HFF-Myc (cell line): ENCODE results near the gene DTX4.

ENCODE experiments used
- DNase-seq: peaks from one replicate; pipeline ENCODE4 v3.0.0-alpha.2; 2011; ENCODE audit warnings: low read depth; ENCODE audit errors: extremely low read depth
- H3K4me3 ChIP-seq: replicated peaks from 2 replicates; pipeline ENCODE4 v1.5.1; 2011; ENCODE audit warnings: low read depth, mild to moderate bottlenecking, control low read depth, low read length
- TF ChIP-seq, protein P1 (sequence below): IDR thresholded peaks from 2 replicates; pipeline ENCODE4 v1.5.1; 2012; ENCODE audit warnings: mild to moderate bottlenecking, low read depth, low read length, control low read depth; ENCODE audit errors: missing control alignments

DTX4 gene

DNA sequence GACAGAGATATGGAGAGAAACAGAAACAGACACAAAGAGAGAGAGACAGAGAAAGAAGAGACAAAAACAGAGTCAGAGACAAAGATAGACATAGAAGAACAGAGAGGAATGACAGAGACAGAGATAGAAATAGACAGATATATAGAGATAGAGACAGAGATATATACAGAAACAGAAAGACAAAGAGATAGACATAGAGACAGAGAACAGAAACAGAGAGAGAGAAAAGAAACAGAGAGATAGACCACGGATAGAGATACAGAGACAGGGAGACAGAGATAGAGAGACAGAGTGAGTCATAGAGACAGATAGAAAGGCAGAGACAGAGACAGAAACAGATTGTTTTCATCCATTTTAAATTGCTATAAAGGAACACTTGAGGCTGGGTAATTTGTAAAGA is 53.1 kb downstream of the DTX4 start:
- TF ChIP-seq, protein P1, sequence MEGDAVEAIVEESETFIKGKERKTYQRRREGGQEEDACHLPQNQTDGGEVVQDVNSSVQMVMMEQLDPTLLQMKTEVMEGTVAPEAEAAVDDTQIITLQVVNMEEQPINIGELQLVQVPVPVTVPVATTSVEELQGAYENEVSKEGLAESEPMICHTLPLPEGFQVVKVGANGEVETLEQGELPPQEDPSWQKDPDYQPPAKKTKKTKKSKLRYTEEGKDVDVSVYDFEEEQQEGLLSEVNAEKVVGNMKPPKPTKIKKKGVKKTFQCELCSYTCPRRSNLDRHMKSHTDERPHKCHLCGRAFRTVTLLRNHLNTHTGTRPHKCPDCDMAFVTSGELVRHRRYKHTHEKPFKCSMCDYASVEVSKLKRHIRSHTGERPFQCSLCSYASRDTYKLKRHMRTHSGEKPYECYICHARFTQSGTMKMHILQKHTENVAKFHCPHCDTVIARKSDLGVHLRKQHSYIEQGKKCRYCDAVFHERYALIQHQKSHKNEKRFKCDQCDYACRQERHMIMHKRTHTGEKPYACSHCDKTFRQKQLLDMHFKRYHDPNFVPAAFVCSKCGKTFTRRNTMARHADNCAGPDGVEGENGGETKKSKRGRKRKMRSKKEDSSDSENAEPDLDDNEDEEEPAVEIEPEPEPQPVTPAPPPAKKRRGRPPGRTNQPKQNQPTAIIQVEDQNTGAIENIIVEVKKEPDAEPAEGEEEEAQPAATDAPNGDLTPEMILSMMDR = no peak
- H3K4me3 ChIP-seq = no peak overlapping the region

DNA sequence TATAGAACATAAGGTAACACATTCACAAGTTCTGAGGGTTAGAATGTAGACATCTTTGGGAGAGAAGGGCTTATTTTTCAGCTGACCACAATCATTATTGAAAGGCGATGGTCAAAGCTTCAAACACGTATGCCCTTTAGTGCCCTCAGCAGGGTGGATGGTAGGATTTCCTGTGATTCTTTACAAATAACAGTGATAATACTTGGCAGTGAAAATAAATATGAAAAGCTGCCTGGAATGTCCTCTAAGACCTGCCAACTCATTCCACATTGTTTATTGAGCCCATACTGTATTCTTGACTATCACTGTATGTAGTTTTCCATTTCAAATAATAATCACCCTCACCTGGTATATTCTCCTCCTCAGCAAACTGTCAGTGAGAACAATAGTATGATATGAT is 54.5 kb downstream of the DTX4 start:
- no peak for DNase-seq
- TF ChIP-seq, protein P1 = no peak
- no peak overlapping the region for H3K4me3 ChIP-seq

More for the DNA sequence above, 53.1 kb downstream of the DTX4 start:
- no peak for DNase-seq

DNA sequence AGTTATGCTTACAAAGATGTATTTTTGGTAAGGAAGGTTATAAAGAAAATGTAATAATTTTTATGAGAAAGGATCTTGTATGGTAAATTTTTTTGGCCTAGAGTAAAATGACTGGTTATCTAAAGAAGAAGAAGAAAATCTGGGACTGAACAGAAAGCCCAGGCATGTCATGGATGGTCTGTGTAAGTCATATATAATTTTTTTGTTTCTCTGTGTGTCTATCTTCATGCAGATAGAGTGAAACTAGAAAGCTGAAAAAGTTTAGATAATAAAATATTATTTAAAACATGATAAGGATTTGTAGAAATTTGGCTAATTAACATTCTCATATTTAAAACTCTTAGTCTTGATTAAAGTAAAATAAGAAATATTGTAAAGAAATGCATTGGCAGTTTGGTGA is 68.4 kb downstream of the DTX4 start:
- TF ChIP-seq, protein P1 = no peak
- no peak overlapping the region for H3K4me3 ChIP-seq
- no peak for DNase-seq

DNA sequence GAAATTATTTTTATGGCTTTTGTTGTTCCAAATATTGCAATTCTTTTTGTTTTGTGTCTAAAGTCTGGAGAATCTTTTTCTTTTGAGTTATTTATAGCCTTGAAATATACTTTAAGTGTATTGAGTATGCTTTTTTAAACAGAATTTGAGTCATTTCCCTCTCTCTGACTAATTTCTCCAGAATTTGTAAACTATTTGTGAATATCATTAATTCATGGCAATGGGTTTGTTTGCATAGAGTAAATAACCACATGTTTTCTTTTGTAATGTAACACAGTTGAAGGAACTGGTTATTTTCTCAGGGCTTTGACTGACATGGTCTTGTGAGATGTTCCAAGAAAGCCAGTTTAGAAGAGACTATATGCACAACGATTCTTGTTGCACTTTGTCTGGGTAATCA is 71.7 kb downstream of the DTX4 start:
- DNase-seq = no peak
- TF ChIP-seq, protein P1 = no peak

DNA sequence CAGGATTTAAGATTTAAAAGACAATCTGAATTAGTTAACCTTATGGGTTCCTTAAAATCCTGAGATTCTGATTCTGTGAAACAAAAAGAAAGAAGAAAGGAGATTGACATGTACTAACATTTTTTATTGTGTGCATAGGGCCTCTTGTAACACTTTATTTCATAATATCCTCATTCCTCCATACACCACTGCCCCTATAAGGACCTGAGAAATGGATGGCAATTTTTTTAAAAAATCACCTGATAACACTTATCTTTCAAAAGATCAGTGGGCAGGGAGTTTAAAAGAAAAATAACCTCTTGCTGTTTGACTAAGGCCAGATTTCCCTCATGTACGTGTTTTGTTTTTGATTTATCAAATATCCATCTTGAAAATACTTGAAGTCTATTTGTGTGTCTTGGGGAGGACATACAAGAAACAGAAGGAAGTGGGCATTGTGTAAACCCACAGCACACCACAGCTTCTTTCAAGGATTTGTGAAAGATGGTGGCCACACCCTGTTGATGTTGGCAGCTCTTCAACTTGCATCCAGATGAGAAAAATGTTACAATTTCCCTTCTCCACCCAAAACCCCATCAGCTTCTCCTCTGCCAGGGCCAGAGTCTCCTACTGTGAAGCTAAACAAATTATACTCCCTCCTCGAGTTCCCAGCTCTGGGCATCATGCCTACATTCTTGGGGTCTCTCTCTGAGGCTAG is 75.7 kb downstream of the DTX4 start:
- no peak for DNase-seq
- TF ChIP-seq, protein P1 = no peak
- H3K4me3 ChIP-seq = no peak overlapping the region

More for the DNA sequence above, 71.7 kb downstream of the DTX4 start:
- H3K4me3 ChIP-seq = no peak overlapping the region

DNA sequence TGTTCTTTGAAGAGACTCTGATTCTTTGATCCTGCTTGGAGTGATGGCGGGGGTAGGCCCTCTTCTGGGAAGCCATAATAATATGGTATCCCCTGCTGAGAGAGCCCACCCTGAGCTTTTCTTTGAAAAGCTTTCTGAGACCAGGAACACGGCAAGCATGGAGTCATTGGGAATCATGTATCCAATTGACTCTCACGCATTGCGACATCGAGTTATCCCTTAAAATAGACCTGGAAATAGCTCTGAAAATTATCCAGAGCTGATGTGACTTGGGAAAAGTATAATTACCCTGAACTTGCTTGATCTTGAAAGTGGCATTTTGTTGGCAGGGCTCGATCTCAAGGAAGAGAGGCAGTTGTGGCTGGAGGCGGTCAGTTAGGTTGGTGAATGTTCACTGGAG is 77.6 kb downstream of the DTX4 start:
- DNase-seq = no peak
- TF ChIP-seq, protein P1 = no peak
- H3K4me3 ChIP-seq = no peak overlapping the region

DNA sequence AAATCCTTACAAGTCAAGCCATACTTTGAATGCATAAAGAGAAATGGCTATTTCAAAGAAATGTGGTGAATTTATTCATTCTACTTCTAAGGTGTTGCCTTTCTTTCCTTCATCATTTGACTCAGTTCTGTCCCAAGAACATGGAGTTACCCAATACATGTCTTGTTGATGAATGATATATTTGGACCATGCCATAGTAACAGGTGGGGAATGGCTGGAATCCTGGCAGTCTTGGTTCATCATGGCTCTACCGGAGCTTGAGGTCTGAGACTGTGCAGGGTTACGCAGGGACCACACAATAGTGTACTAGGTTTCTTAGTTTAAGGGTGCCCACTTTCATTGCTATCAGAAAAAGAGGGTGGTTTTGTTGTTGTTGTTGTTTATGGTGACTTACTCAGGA is 81.1 kb downstream of the DTX4 start:
- no peak overlapping the region for H3K4me3 ChIP-seq
- TF ChIP-seq, protein P1 = no peak
- no peak for DNase-seq
